Endothelial cell of umbilical vein (primary cell): Measurements from ENCODE around the gene LAMC2. TPM values are rescaled to one million over a fixed set of nuclear protein-coding genes. Genes with fewer than 3 reads are reported as not detected.

Experiments
- BruUV-seq: library from RNA; stranded (reverse); fragments of 400-500 nt; replicated peaks from 2 replicates; lab custom pipeline; 2021; lab: Mats Ljungman, UMichigan
- CTCF ChIA-PET: fragments of 300-600, 350-600 bp; sonication (Branson Sonifier 250); formaldehyde crosslinking; loops from one replicate; lab custom pipeline; 2021; ENCODE audit warnings: antibody characterized with exemption, inconsistent platforms; lab: Charles Lee
- POLR2A ChIA-PET: fragments of 300-600, 350-600 bp; sonication (Branson Sonifier 250); formaldehyde crosslinking; loops from one replicate; lab custom pipeline; 2021; ENCODE audit warnings: antibody characterized with exemption, inconsistent platforms; lab: Charles Lee
- DNase-seq: peaks from one replicate; pipeline ENCODE4 v3.0.0-alpha.2; 2011; ENCODE audit warnings: low read depth, low spot score
- FAIRE-seq: peaks from 2 replicates; lab custom pipeline; 2011; peaks lifted over from hg19 to GRCh38; lab: Jason Lieb, UNC
- H2AFZ ChIP-seq: 2 replicates; pipeline ENCODE4 v1.6.0; 2012; ENCODE audit warnings: low read depth, low read length, control low read depth, inconsistent platforms
- H3K27ac ChIP-seq: 2 replicates; pipeline ENCODE4 v1.5.1; 2011; ENCODE audit warnings: low read depth, mild to moderate bottlenecking, control low read depth, low read length, moderate library complexity; ENCODE audit not compliant: insufficient read depth
- H3K27me3 ChIP-seq, 2 experiments: 2 replicates each; pipeline versions ENCODE4 v1.6.0 to v1.6.1; 2011; ENCODE audit warnings: low read length in 2 of 2, mixed read lengths in 1 of 2; ENCODE audit not compliant: control insufficient read depth in 2 of 2, insufficient read depth in 2 of 2
- H3K36me3 ChIP-seq, 2 experiments: 2 replicates in 1 of 2; 3 replicates in 1 of 2; pipeline ENCODE4 v1.5.1; 2011; ENCODE audit warnings: low read length in 2 of 2, mild to moderate bottlenecking in 1 of 2, moderate library complexity in 1 of 2; ENCODE audit not compliant: control insufficient read depth in 2 of 2, insufficient read depth in 2 of 2; ENCODE audit errors: extremely low read depth in 1 of 2
- H3K4me1 ChIP-seq: 3 replicates; pipeline ENCODE4 v1.5.1; 2011; ENCODE audit warnings: mild to moderate bottlenecking, low read length; ENCODE audit not compliant: control insufficient read depth, insufficient read depth; ENCODE audit errors: extremely low read depth
- H3K4me2 ChIP-seq: 2 replicates; pipeline ENCODE4 v1.6.1; 2011; ENCODE audit warnings: low read length, control low read depth, mixed read lengths; ENCODE audit not compliant: insufficient read depth
- H3K4me3 ChIP-seq, 3 experiments: fragments of 200-600 bp in 1 of 3; sonication (generic), shearing (Covaris generic) in 1 of 3; replicated peaks in 1 of 3; 2 replicates each; pipeline ENCODE4 v1.5.1; 2011 to 2016; ENCODE audit warnings: control low read depth in 3 of 3, low read length in 3 of 3, mild to moderate bottlenecking in 2 of 3, inconsistent platforms in 1 of 3, low read depth in 1 of 3, moderate library complexity in 1 of 3; ENCODE audit not compliant: insufficient read depth in 1 of 3
- H3K79me2 ChIP-seq: 2 replicates; pipeline ENCODE4 v1.6.0; 2012; ENCODE audit warnings: low read length, inconsistent platforms; ENCODE audit not compliant: control insufficient read depth, insufficient read depth
- H3K9ac ChIP-seq: replicated peaks from 2 replicates; pipeline ENCODE3; 2011; ENCODE audit warnings: low read length, control low read depth; ENCODE audit not compliant: insufficient read depth; ENCODE audit errors: extremely low read depth
- H3K9me1 ChIP-seq: replicated peaks from 3 replicates; pipeline ENCODE4 v1.6.0; 2011; ENCODE audit warnings: mild to moderate bottlenecking, low read length; ENCODE audit not compliant: control insufficient read depth, insufficient read depth; ENCODE audit errors: extremely low read depth
- H3K9me3 ChIP-seq: replicated peaks from 2 replicates; pipeline ENCODE4 v1.5.1; 2012; ENCODE audit warnings: low read length, inconsistent platforms; ENCODE audit not compliant: control insufficient read depth, insufficient read depth
- H4K20me1 ChIP-seq: replicated peaks from 2 replicates; pipeline ENCODE3; 2011; ENCODE audit warnings: mild to moderate bottlenecking, low read length; ENCODE audit not compliant: control insufficient read depth, insufficient read depth; ENCODE audit errors: extremely low read depth
- EZH2 ChIP-seq: IDR thresholded peaks from 2 replicates; pipeline ENCODE4 v1.6.1; 2012; ENCODE audit warnings: borderline replicate concordance, low read depth, mild to moderate bottlenecking, moderate library complexity, low read length, inconsistent platforms; ENCODE audit not compliant: severe bottlenecking
- FOS ChIP-seq: IDR thresholded peaks from 2 replicates; pipeline ENCODE4 v1.6.1; 2011; ENCODE audit warnings: mild to moderate bottlenecking, low read length, moderate library complexity, borderline replicate concordance; ENCODE audit not compliant: insufficient read depth
- GATA2 ChIP-seq: IDR thresholded peaks from 2 replicates; pipeline ENCODE4 v1.7.0; 2011; ENCODE audit warnings: low read depth, mild to moderate bottlenecking, moderate library complexity, mixed read lengths, low read length; ENCODE audit not compliant: insufficient read length, insufficient read depth
- MYC ChIP-seq: IDR thresholded peaks from one replicate; pipeline ENCODE4 v1.6.1; 2011; ENCODE audit warnings: mild to moderate bottlenecking, low read depth, low read length
- dilution Hi-C: fragments of 300-500 bp; cut with MboI; formaldehyde crosslinking; loops from one replicate; pipeline ENCODE4 v1.15.0; 2019; ENCODE audit warnings: low sequenced_read_pairs; ENCODE audit not compliant: extremely low pct_ligation_motif_present
- intact Hi-C: fragments of 100-400 bp; cut with micrococcal nuclease; formaldehyde crosslinking; loops from one replicate; pipeline ENCODE4 v1.10.0; 2022
- polyA plus RNA-seq, 4 experiments: library from polyadenylated mRNA; depleted of rRNA in 3 of 4; stranded (reverse) in 3 of 4; unstranded in 1 of 4; fragments of >200 nt; gene quantifications; 2 replicates each; pipeline versions ENCODE4 v1.2.1 to v1.2.3, GENCODE V29; 2011 to 2012; ENCODE audit warnings: missing spikeins in 1 of 4
- total RNA-seq: library from RNA; stranded (reverse); gene quantifications from 2 replicates; pipeline ENCODE4 v1.2.3, GENCODE V29; 2021
- TF ChIP-seq, protein P1 (sequence below): IDR thresholded peaks from 2 replicates; pipeline ENCODE4 v1.6.1; 2011; ENCODE audit not compliant: insufficient read depth, insufficient read length
- TF ChIP-seq, protein P2 (sequence below), 2 donors: IDR thresholded peaks; 1 replicate in 1 of 2; 2 replicates in 1 of 2; pipeline ENCODE4 v1.5.1; 2011; ENCODE audit warnings: low read length in 2 of 2, mild to moderate bottlenecking in 2 of 2, moderate library complexity in 2 of 2, control low read depth in 1 of 2, inconsistent platforms in 1 of 2, low read depth in 1 of 2; ENCODE audit not compliant: insufficient read depth in 1 of 2; ENCODE audit errors: extremely low read depth in 1 of 2

Gene LAMC2
- total and polyA plus RNA-seq, 2 donors (not counting 3 experiments of a cell fraction or from before 2014, with no cell fraction given): 0.23 to 0.82 TPM

DNA sequence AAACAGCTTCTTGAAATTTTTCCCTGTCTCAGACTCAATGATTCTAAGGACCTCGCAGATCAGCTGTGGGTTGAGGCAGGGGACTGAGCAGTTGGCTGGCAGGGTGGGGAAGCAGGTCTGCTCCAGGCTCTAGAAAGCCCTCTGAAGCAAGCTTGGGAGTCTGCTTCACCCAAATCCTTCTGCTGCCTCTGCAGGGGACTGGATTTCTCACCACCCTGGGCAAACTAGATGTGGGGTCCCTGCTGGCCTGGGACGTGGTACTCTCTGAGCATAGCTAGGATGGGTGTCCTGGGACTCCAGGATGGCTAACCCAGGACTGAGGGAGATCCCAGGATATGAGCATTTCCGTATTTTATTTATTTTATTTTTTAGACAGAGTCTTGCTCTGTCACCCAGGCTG lies 89.3 kb downstream of the LAMC2 start:
- H2AFZ ChIP-seq: no peak overlapping the region
- H3K36me3 ChIP-seq: no peaks in the 10 kb centered on the region
- peaks cover 30% of the 10 kb centered on the region for H3K4me1 ChIP-seq
- H3K4me3 ChIP-seq: no peak overlapping the region
- no peaks in the 10 kb centered on the region for H4K20me1 ChIP-seq
- FAIRE-seq (no peak), DNase-seq (no peak)
- dilution Hi-C loops (no loop called here), intact Hi-C loops (no loop called here)
- H3K4me2 ChIP-seq: no peak overlapping the region
- no peaks in the 10 kb centered on the region for H3K9me3 ChIP-seq
- TF ChIP-seq GATA2 (no peak), MYC (no peak)
- TF ChIP-seq, protein P1, sequence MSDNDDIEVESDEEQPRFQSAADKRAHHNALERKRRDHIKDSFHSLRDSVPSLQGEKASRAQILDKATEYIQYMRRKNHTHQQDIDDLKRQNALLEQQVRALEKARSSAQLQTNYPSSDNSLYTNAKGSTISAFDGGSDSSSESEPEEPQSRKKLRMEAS: no peak
- H3K9ac ChIP-seq: no peak overlapping the region
- H3K27me3 ChIP-seq: no peaks in the 10 kb centered on the region
- BruUV-seq: no TSS peak
- ChIA-PET POLR2A (no interaction called here), CTCF (interaction anchor here (1.1 kb wide), 1 partner anchor 40 kb away, joined by 4 read pairs; no protein-coding TSS in a partner anchor)
- no peaks in the 10 kb centered on the region for H3K79me2 ChIP-seq
- no peak overlapping the region for H3K27ac ChIP-seq
- H3K9me1 ChIP-seq: no peaks in the 10 kb centered on the region

DNA sequence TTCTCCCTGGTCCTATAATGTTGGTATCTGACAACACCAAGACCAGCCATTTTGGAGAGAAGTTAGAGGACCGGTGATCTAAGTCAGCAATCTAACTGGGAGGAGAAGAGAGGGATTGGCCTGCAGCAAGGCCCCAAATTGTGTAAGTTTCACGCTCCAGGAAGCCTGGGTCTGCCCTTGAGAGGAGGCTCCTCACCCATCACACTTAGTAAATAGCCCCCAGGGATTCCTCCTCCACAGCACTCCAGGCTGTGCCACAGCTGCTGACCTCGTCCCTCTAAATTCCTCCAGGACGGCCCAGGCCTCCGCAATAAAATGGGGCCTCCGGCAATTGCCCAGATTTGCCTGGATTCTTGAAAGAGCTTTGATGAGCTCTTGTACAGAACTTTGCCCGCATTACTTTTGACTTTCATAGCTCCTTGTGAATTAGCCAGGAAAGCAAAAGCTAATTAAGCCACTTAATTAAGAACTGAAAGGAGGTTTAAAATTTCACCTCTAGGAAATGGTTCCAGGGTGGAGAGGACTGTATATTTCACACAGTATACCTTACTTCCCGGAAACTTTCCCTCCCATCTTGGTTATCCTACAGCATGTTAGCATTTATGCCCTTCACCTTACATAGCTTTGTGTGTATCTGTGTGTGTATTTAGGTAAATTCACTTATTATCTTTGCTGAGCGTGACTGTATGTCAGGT lies 90.5 kb downstream of the LAMC2 start:
- no peaks in the 10 kb centered on the region for H3K9me3 ChIP-seq
- dilution Hi-C loops (no loop called here), intact Hi-C loops (no loop called here)

More for the DNA sequence above, 90.5 kb downstream of the LAMC2 start:
- no TSS peak for BruUV-seq
- no peak overlapping the region for H3K4me3 ChIP-seq
- POLR2A ChIA-PET: no interaction called here
- no peaks in the 10 kb centered on the region for H3K79me2 ChIP-seq
- no peak overlapping the region for H3K9ac ChIP-seq
- H3K27ac ChIP-seq: no peak overlapping the region
- FAIRE-seq (no peak), DNase-seq (no peak)
- H3K36me3 ChIP-seq: no peaks in the 10 kb centered on the region
- no peak overlapping the region for H2AFZ ChIP-seq
- no peaks in the 10 kb centered on the region for H4K20me1 ChIP-seq
- peaks cover 21% of the 10 kb centered on the region for H3K4me1 ChIP-seq
- H3K4me2 ChIP-seq: no peak overlapping the region
- no peaks in the 10 kb centered on the region for H3K9me1 ChIP-seq
- TF ChIP-seq FOS: no peak
- TF ChIP-seq, protein P2, sequence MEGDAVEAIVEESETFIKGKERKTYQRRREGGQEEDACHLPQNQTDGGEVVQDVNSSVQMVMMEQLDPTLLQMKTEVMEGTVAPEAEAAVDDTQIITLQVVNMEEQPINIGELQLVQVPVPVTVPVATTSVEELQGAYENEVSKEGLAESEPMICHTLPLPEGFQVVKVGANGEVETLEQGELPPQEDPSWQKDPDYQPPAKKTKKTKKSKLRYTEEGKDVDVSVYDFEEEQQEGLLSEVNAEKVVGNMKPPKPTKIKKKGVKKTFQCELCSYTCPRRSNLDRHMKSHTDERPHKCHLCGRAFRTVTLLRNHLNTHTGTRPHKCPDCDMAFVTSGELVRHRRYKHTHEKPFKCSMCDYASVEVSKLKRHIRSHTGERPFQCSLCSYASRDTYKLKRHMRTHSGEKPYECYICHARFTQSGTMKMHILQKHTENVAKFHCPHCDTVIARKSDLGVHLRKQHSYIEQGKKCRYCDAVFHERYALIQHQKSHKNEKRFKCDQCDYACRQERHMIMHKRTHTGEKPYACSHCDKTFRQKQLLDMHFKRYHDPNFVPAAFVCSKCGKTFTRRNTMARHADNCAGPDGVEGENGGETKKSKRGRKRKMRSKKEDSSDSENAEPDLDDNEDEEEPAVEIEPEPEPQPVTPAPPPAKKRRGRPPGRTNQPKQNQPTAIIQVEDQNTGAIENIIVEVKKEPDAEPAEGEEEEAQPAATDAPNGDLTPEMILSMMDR (IDR thresholded peaks at IDR 0.05; ENCODE audit: extremely low read depth in 1 of 2, insufficient read depth in 1 of 2, low read depth in 1 of 2, low read length in 2 of 2): no peak
- no peak for TF ChIP-seq MYC
- no peak for TF ChIP-seq GATA2
- no peak for TF ChIP-seq EZH2
- H3K27me3 ChIP-seq: no peaks in the 10 kb centered on the region
- CTCF ChIA-PET: interaction anchor here (0.6 to 0.7 kb wide), 2 partner anchors 41 to 314 kb away, joined by 3 to 4 read pairs; no protein-coding TSS in a partner anchor
